NCI-H1092 treated with DMSO at 0.1 percent for 48 hours (cell line): ENCODE results near the gene TP53I11.

Source experiments
- DNase-seq: peaks from one replicate; lab custom pipeline; 2025; lab: John Stamatoyannopoulos, UW

The TP53I11 gene

GRCh38 chr11:44885065-44885810 is 65.4 kb downstream of the TP53I11 start:
- no peak for DNase-seq

GRCh38 chr11:44884056-44884455 is 66.6 kb downstream of the TP53I11 start:
- DNase-seq: no peak

DNA sequence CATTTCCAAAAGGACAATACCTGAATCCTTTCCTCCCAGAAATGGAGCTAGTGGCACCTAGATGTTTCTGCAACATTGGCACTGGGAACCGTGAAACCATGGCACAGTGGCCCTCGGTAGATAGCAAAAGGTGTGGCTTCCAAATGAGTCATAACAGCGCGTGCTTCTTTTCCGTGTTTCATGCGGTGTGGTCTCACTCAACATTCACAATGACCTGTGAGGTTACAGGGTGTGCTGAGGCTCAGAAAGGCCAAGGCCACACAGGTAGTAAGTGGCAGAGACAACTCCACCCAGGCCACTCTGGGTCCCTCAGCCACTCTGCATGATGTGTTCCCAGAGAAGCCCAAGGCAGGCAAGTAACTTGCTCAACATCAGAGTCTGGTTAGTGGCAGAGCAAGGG is 67.4 kb downstream of the TP53I11 start:
- no peak for DNase-seq
